ENCODE measurements around the gene MIX23.

GRCh38 chr3:122355612-122356011 is 27.4 kb downstream of the MIX23 start:
- TF ChIP-seq CTCF (IDR thresholded peaks at IDR 0.05; ENCODE audit: low read length) (no peak), EZH2phosphoT487 (IDR thresholded peaks at IDR 0.05; ENCODE audit: low read length) (no peak), EZH2 (optimal IDR thresholded peaks at IDR 0.05; ENCODE audit: low read depth, low read length) (no peak)

All from MM.1S (cell line).